ENCODE results near the gene SYTL4. TPM values are rescaled to one million over a fixed set of nuclear protein-coding genes. Genes with fewer than 3 reads are reported as not detected.

Gene SYTL4
- total RNA-seq, 1 experiment from 2014 or later, result 0.23 TPM

- no peaks in the 10 kb centered on the region for H3K27me3 ChIP-seq
- H3K36me3 ChIP-seq, result no peaks in the 10 kb centered on the region
- no peaks in the 10 kb centered on the region for H3K9me3 ChIP-seq
- no peak overlapping the region for H3K4me3 ChIP-seq
- no peak for DNase-seq
These were observed 27.2 kb downstream of the SYTL4 start for GRCh38 chrX:100704581-100705203.

DNA sequence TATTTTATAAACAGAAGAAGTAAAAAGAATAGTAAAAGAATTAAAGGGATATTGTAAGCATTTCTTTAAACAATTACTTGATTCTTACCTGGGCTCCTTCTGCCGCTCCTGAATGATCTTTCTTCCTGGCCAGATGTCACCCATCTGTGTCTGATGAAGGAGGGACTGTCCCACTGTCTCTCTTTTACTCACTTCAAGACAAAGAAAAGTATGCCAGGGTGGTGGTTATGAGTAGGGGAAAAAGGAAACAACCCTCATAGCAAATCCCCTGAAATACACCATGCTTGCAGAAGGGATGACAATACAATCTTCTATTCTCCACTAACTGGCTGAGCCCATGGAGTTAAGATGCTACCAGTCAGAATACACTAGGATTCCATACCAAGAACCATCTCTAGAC lies 31.1 kb downstream of the SYTL4 start:
- Histone ChIP-seq H3K9me3 (no peaks in the 10 kb centered on the region), H3K27me3 (no peaks in the 10 kb centered on the region), H3K36me3 (no peaks in the 10 kb centered on the region), H3K4me3 (no peak overlapping the region)
- DNase-seq, result no peak

DNA sequence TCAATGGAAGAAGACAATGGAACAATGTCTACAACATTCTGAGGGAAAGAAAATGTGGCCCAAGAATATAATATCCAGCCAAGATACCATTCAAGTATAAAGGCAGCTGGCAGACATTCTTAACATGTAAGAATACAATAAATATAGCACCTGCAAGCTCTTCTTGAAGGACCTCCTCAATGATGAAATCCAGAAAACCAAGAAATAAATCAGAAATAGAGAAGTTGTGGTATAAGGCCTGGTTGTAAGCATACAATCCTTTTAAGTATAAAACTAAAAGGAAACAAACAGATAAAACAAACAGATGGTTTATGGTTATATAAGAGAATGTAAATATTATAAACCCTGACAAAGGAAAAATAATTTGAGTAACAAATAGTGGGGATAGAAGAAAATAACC lies 33.4 kb downstream of the SYTL4 start:
- H3K27me3 ChIP-seq, result no peaks in the 10 kb centered on the region
- H3K9me3 ChIP-seq, result no peaks in the 10 kb centered on the region
- H3K36me3 ChIP-seq, result no peaks in the 10 kb centered on the region
- no peak for DNase-seq
- H3K4me3 ChIP-seq, result no peak overlapping the region

GRCh38 chrX:100696699-100697351 lies 35.1 kb downstream of the SYTL4 start:
- Histone ChIP-seq H3K9me3 (no peaks in the 10 kb centered on the region), H3K36me3 (no peaks in the 10 kb centered on the region), H3K27me3 (no peaks in the 10 kb centered on the region), H3K4me3 (no peak overlapping the region)
- DNase-seq, result no peak

- no peaks in the 10 kb centered on the region for H3K27me3 ChIP-seq
- no peak overlapping the region for H3K4me3 ChIP-seq
- H3K9me3 ChIP-seq, result no peaks in the 10 kb centered on the region
- no peaks in the 10 kb centered on the region for H3K36me3 ChIP-seq
- DNase-seq, result no peak
These were observed 35.9 kb downstream of the SYTL4 start for GRCh38 chrX:100695991-100696390.

DNA sequence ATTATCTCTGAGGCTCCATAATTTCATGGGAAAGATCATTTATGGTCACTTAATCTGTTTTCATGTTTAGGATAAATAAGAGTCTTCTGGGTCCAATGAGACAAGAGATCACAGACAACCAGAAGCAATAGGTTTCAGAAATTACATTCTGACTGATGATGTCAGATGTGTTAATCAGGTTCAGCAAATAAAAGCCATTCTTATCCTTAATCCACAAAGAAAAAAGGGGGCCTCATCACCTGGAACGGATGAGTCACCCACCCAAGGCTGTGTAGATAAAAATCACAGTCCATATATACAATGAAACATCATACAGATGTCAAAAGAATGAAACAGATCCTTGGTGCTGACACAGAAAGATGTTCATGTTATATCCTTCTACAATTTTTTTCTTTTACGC lies 36.6 kb downstream of the SYTL4 start:
- no peak for DNase-seq
- Histone ChIP-seq H3K4me3 (no peak overlapping the region), H3K9me3 (no peaks in the 10 kb centered on the region), H3K27me3 (no peaks in the 10 kb centered on the region), H3K36me3 (no peaks in the 10 kb centered on the region)

- no peak for DNase-seq
- Histone ChIP-seq H3K9me3 (no peaks in the 10 kb centered on the region), H3K36me3 (no peaks in the 10 kb centered on the region), H3K4me3 (no peak overlapping the region), H3K27me3 (no peaks in the 10 kb centered on the region)
These were observed 44.4 kb downstream of the SYTL4 start for GRCh38 chrX:100687546-100687945.

- H3K36me3 ChIP-seq, result no peaks in the 10 kb centered on the region
- H3K4me3 ChIP-seq, result no peak overlapping the region
- H3K27me3 ChIP-seq, result no peaks in the 10 kb centered on the region
- no peaks in the 10 kb centered on the region for H3K9me3 ChIP-seq
- no peak for DNase-seq
These were observed 44.8 kb downstream of the SYTL4 start for GRCh38 chrX:100687128-100687527.

DNA sequence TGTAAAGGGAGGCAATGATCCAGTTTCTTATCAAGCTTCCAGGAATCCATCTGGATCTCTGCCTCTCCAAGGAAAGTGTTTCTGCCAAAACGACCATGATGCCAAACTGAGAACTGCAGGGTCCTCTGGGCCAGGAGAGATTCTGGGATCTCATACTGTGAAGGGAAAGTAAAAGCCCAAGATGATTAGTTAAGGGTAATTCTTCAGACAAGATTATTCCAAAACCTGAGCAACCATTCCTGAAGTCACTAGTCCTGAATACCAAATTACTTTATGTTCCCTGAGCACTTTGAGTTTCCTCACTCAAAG lies 46.0 kb downstream of the SYTL4 start:
- no peaks in the 10 kb centered on the region for H3K27me3 ChIP-seq
- H3K36me3 ChIP-seq, result no peaks in the 10 kb centered on the region
- H3K9me3 ChIP-seq, result no peaks in the 10 kb centered on the region
- no peak for DNase-seq
- H3K4me3 ChIP-seq, result no peak overlapping the region

- no peaks in the 10 kb centered on the region for H3K27me3 ChIP-seq
- H3K4me3 ChIP-seq, result no peak overlapping the region
- peak; percentile 31 for DNase-seq
- H3K36me3 ChIP-seq, result no peaks in the 10 kb centered on the region
- no peaks in the 10 kb centered on the region for H3K9me3 ChIP-seq
These were observed 46.5 kb downstream of the SYTL4 start for GRCh38 chrX:100685284-100685996.

- no peaks in the 10 kb centered on the region for H3K36me3 ChIP-seq
- no peaks in the 10 kb centered on the region for H3K9me3 ChIP-seq
- no peaks in the 10 kb centered on the region for H3K27me3 ChIP-seq
- no peak overlapping the region for H3K4me3 ChIP-seq
- no peak for DNase-seq
These were observed 49.0 kb downstream of the SYTL4 start for GRCh38 chrX:100682939-100683338.

GRCh38 chrX:100681599-100681998 lies 50.3 kb downstream of the SYTL4 start:
- no peaks in the 10 kb centered on the region for H3K27me3 ChIP-seq
- DNase-seq, result no peak
- H3K9me3 ChIP-seq, result no peaks in the 10 kb centered on the region
- H3K4me3 ChIP-seq, result no peak overlapping the region
- H3K36me3 ChIP-seq, result no peaks in the 10 kb centered on the region

DNA sequence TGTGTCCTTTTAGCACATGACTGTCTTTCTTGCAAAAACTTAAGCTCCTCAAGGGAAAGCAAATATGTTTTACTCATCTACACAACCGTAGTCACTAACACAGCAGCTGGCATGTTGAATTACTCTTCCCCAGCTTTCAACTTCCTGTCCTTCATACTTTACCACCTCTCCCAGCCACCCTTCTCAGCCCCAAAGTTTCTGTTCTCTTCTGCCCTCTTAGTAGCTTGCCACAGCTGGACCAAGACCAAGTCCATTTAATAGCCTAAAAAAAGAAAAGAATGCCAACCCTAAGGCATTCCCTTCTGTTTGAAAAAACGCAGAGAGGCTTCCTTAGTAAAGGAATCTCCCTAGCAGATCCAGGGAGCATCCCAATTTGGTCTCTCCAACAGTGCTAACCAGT lies 51.2 kb downstream of the SYTL4 start:
- Histone ChIP-seq H3K9me3 (no peaks in the 10 kb centered on the region), H3K4me3 (no peak overlapping the region), H3K27me3 (no peaks in the 10 kb centered on the region), H3K36me3 (no peaks in the 10 kb centered on the region)
- no peak for DNase-seq

DNA sequence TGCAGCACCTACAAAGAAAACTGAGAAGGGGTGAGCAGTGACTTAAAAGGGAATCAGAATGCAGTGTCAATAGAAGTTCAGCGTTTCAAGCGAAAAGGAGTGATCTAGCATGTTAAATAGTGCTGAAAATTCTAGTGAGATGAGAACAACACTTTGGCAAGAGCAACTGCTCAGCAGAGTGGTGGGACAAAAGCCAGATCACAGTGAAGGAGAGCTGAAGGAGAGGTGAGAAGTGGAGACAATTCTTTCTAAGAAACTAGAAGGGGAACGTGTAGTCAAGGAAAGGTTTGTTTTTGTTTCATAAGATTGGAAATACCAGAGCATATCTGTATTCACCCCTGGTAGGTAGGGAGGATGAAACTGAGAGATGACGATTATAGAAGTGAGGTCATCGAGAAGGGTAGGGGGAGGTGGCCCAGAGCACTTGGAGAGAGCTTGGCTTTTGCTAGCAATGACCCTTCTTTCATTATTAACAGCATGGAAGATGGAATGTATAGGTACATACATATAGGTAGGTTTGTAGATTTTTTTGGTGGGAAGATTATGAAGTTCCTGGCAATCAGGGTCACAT lies 54.2 kb downstream of the SYTL4 start:
- no peaks in the 10 kb centered on the region for H3K36me3 ChIP-seq
- H3K27me3 ChIP-seq, result no peaks in the 10 kb centered on the region
- H3K9me3 ChIP-seq, result no peaks in the 10 kb centered on the region
- DNase-seq, result no peak
- no peak overlapping the region for H3K4me3 ChIP-seq

- Histone ChIP-seq H3K36me3 (no peaks in the 10 kb centered on the region), H3K4me3 (no peak overlapping the region)
- DNase-seq, result no peak
These were observed 57.2 kb downstream of the SYTL4 start for GRCh38 chrX:100674705-100675104.

GRCh38 chrX:100673397-100673953 lies 58.4 kb downstream of the SYTL4 start:
- Histone ChIP-seq H3K4me3 (no peak overlapping the region), H3K36me3 (no peaks in the 10 kb centered on the region), H3K27me3 (no peaks in the 10 kb centered on the region), H3K9me3 (no peaks in the 10 kb centered on the region)
- DNase-seq, result peak; percentile 35

More at GRCh38 chrX:100674705-100675104, 57.2 kb downstream of the SYTL4 start:
- Histone ChIP-seq H3K27me3 (no peaks in the 10 kb centered on the region), H3K9me3 (no peaks in the 10 kb centered on the region)

GRCh38 chrX:100672966-100673365 lies 59.0 kb downstream of the SYTL4 start:
- H3K4me3 ChIP-seq, result no peak overlapping the region
- H3K27me3 ChIP-seq, result no peaks in the 10 kb centered on the region
- DNase-seq, result no peak
- no peaks in the 10 kb centered on the region for H3K9me3 ChIP-seq
- H3K36me3 ChIP-seq, result no peaks in the 10 kb centered on the region

Measured in MG63 (cell line).